Measurements from ENCODE around the gene FBXL13.
"Not testable (repeated sequence)": the region's sequence is repeated elsewhere in the genome, so short reads cannot be mapped to it uniquely, and the experiment has no call there.

Gene FBXL13

GRCh38 chr7:102979670-102980069 is 94.9 kb downstream of the FBXL13 start:
- DNase-seq = no peak

- DNase-seq = peak; percentile 62
Observed at GRCh38 chr7:102978284-102978683, 96.3 kb downstream of the FBXL13 start.

DNA sequence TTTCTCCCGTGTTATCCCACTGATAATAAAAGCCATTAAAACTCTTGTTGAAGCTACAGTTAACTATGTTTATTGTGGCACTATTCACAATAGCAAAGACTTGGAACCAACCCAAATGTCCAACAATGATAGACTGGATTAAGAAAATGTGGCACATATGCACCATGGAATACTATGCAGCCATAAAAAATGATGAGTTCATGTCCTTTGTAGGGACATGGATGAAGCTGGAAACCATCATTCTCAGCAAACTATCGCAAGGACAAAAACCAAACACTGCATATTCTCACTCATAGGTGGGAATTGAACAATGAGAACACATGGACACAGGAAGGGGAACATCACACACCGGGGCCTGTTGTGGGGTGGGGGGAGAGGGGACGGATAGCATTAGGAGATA is 97.0 kb downstream of the FBXL13 start:
- DNase-seq = not testable (repeated sequence)

DNA sequence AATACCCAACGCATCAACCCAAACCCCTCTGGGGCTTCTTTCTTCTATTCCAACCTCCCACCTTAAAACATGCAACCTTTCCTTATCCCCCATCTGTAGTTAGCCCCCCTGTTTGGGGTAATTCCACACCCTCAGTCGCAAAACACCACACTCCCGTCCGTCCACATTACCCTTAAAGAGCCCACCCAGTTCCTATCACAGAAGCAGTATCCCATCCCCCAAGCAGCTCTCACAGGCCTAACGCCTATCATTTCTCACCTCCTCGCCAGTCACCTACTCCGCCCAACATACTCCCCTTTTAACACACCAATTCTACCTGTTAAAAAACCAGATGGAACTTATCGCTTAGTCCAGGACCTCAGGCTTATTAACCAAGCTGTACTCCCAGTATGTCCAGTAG is 98.1 kb downstream of the FBXL13 start:
- no peak for DNase-seq

DNA sequence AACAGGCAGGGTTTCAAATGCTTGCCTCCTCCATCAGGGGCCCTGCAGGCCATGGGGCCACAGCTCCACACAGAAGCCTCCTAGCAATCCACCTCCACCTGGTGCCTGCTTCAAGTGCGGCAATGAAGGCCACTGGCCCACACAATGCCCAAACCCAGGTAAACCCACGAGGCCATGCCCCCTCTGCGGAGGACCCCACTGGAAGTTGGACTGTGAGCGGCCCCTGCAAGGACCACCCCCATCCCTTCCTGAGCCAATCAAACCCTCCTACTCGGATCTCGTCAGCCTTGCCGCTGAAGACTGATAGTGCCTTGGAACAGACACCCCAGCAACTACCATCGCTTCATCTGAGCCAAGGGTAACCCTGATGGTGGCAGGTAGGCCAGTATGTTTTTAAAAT is 98.7 kb downstream of the FBXL13 start:
- DNase-seq = no peak

- no peak for DNase-seq
Observed at GRCh38 chr7:102974366-102975236, 100.0 kb downstream of the FBXL13 start.

DNA sequence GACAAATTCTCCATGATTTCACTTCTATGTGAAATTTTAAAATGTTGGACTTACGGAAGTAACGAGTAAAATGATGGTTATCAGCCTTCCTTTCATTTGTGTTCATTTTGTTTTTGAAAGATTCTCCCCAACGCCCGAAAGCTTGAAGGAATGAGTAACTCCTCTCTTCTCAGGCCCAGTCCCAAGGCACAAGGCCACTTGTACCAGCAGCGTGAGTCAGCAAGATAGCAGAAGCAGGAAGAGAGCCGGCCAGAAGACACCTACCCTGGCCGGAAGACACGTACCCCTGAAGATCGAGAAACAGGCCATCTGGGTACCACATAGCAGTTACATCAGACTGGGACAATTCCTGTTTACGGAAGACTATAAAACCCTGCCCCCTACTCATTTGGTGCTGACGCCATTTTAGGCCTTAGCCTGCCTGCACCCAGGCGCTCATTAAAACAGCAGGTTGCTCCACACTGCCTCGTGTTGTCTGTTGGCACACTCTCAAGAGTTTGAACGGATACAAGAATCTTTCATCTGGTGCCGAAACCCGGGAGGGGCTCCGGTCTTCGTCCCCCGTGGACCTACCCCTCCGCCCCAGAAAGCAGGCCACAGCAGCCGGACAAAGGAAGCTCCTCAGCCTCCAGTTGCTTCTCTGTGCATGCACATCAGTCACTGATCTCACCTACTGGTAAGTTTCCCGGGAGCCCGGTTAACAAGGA is 101.3 kb downstream of the FBXL13 start:
- no peak for DNase-seq

DNA sequence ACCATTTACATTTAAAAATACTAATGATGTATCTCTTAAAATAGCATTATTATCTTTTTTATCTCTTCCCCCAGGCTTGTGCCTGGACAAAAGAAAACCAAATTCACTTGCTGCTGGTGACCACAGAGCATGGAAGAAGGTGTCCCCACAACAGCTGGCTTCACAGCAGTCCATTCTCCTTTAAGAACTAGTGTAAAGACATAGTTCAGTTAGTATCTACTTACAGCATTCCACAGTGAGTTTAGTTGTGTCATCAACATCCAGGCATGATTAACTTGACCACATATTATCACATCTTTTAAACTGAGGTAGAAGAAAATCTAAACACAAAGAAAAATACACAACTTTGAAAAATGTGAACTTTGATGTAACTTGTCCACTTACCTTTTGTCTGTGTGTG is 106.8 kb downstream of the FBXL13 start:
- DNase-seq = peak; percentile 41

DNA sequence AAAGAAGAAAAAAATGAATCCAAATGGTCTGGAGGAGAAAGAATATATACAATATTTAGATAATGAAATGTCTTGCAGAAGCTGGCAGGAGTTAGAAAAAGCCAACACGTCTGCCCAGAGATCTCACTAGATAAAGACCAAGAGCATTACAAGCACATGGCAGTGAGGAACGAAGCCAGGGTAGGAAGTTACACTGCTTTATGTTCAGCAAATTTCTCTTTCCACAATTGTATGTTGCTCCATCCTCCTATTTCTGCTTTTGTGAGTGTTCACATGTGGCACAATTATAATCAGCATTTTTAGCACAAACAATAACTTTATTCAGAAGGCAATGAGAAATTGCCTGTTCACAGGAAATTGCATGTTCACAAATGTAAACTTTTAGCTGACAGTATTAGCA is 108.1 kb downstream of the FBXL13 start:
- no peak for DNase-seq

GRCh38 chr7:102961993-102962392 is 112.6 kb downstream of the FBXL13 start:
- not testable (repeated sequence) for DNase-seq

GRCh38 chr7:102958004-102958403 is 116.6 kb downstream of the FBXL13 start:
- not testable (repeated sequence) for DNase-seq

- not testable (repeated sequence) for DNase-seq
Observed at GRCh38 chr7:102954359-102954758, 120.2 kb downstream of the FBXL13 start.

DNA sequence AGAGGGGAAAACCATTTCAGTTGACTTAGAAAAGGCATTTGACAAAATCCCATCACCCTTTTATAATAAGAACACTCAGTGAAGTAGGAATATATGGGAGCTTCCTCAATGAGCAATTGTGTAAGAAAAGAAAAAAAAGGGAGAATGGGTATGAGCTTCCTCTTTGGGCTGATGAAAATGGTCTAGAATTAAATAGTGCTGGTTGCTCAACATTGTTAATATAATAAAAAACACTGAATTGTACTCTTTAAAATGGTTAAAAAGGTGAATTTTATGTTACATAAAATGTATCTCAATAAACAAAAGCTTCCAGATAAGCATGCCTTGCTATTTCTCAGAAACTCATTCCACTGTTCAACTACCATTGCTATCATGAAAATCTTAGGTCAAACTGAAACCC is 121.2 kb downstream of the FBXL13 start:
- DNase-seq = no peak

DNA sequence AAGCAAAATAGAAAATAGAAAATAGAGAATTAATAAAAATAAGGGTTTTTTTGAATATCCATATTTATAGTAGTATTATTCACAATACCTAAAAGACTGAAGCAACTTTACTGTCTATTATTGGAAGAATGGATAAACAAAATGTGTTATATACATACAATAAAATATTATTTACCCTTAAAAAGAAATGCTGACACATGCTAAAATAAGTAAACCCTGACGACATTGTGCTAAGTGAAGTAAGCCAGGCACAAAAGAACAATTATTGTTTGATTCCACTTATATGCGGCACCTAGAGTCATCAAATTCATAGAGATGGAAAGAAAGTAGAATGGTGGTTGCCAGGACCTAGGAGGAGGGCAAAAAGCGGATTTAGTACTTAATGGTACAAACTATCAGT is 122.8 kb downstream of the FBXL13 start:
- no peak for DNase-seq

DNA sequence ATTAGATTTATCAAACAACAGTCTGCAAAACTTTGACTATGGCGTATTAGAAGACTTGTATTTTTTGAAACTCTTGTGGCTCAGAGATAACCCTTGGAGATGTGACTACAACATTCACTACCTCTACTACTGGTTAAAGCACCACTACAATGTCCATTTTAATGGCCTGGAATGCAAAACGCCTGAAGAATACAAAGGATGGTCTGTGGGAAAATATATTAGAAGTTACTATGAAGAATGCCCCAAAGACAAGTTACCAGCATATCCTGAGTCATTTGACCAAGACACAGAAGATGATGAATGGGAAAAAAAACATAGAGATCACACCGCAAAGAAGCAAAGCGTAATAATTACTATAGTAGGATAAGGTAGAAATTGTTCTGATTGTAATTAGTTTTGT is 130.4 kb downstream of the FBXL13 start:
- DNase-seq = no peak

GRCh38 chr7:102943423-102944169 is 131.0 kb downstream of the FBXL13 start:
- no peak for DNase-seq

GRCh38 chr7:102942868-102943267 is 131.7 kb downstream of the FBXL13 start:
- no peak for DNase-seq

DNA sequence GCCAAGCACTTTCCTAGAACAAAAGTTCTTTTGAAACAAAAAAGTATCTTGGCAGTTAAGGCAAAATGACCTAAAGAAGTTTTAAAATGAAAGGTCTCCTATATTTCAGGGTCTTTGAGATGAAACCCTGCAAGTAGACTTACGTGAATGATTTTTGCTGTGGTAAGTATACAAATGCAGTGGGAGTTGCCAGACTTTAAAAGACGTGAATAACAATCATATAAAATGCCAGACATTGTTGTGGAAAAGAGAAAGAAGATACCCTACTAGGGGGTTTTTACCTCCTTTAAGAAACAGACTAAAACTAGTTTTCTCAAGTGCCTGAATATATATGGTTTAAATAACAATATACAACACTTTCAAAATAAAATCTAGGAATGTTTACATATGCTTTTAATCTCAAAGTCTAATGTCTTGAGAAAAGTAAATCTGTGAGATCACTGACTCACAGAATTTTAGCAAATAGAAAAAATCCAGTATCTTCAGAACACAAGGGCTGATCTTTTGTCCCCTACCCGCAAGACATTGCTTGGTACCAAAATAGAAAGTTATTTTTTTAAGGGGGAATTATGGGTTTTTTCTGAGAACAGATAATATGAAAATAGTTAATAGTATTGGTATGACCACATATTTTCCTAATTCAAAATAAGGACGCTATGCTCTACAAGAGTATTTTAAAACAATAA is 132.3 kb downstream of the FBXL13 start:
- no peak for DNase-seq

DNA sequence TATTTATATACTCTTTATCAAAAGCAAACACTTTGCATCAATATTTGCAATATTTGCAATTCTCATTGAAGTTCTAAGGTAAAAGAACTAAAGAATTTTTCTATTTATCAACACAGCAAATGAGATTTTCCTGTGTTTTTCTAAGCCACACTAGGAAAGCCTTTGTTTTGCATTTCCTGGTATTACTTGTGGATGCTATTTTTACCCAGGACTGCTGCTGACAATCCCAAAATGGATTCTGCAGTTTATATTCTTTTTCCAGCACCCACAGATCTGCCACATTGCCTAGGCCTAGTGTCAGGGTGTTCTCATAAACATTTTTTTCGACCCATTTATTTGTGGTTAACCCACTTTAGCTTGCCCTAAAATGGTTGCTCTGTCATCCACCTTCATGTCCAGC is 135.9 kb downstream of the FBXL13 start:
- no peak for DNase-seq

DNA sequence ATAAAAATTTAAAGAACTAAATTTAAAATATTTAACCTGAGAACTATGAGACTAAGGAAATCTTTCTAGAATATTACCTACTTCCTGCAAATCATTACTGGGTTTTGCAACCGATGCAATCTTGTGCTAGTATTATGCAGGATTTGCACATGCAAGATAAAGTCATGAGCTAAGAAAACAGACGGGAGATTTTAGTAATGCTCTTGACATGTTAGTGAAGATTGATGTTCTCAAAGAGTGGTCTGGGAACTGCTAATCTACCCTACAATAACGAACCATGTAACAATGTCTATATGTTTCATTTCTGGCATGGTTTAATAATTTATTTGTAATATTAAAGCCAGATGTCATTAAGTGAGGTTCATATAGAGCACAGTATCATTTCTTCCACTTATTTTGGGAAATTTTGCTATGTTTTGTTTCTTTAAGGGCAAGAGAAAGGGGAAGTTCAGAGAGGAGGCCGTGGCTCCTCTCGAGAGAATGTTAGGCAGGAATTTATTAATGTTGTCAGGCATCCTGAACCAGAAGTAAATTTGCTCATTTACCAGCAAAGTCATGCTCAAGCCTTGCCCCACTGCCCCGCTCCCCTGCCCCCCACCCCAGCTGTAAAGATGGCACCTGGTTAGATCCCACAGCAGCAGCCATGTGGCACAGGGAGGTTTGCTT is 139.0 kb downstream of the FBXL13 start:
- peak; percentile 73 for DNase-seq

- peak; percentile 42 for DNase-seq
Observed at GRCh38 chr7:102934701-102935100, 139.9 kb downstream of the FBXL13 start.

DNA sequence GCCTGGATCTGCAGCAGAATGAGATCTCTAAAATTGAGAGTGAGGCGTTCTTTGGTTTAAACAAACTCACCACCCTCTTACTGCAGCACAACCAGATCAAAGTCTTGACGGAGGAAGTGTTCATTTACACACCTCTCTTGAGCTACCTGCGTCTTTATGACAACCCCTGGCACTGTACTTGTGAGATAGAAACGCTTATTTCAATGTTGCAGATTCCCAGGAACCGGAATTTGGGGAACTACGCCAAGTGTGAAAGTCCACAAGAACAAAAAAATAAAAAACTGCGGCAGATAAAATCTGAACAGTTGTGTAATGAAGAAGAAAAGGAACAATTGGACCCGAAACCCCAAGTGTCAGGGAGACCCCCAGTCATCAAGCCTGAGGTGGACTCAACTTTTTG is 140.4 kb downstream of the FBXL13 start:
- DNase-seq = no peak
